GM18508 (cell line): ENCODE results near the gene MCM7.
"Not testable (repeated sequence)": the region's sequence is repeated elsewhere in the genome, so short reads cannot be mapped to it uniquely, and the experiment has no call there.

Source experiments
- ATAC-seq: cut with Tn5 transposase; IDR thresholded peaks from one replicate; pipeline ENCODE4 v1.9.1; 2021; ENCODE audit warnings: moderate number of reproducible peaks; ENCODE audit not compliant: insufficient read depth, unreplicated experiment

The MCM7 gene

GRCh38 chr7:100101016-100101862 lies at the start of gene MCM7, which contains the start of gene AP4M1:
Gene MCM7 (minus strand): TSS chr7:100101397. CDS start chr7:100101294, 103 bp downstream.
Gene AP4M1 (plus strand): TSS chr7:100101643. CDS start chr7:100101715, 72 bp downstream.
- peak; percentile 41 for ATAC-seq

- peak; percentile 97 for ATAC-seq
These were observed 47.5 kb upstream of the MCM7 start, which contains the start of gene LAMTOR4 for GRCh38 chr7:100148559-100149328. Gene LAMTOR4 (plus strand): TSS chr7:100148918. CDS start chr7:100148973, 55 bp downstream.

- no peak for ATAC-seq
These were observed 47.0 kb upstream of the MCM7 start for GRCh38 chr7:100148225-100148558.

- no peak for ATAC-seq
These were observed 46.1 kb upstream of the MCM7 start for GRCh38 chr7:100147278-100147677.

- ATAC-seq, result not testable (repeated sequence)
These were observed 45.2 kb upstream of the MCM7 start for GRCh38 chr7:100146350-100146749.

- no peak for ATAC-seq
These were observed 41.3 kb upstream of the MCM7 start for GRCh38 chr7:100142461-100142860.

- no peak for ATAC-seq
These were observed 40.4 kb upstream of the MCM7 start for GRCh38 chr7:100141555-100141949.

GRCh38 chr7:100137851-100138760 lies 36.9 kb upstream of the MCM7 start:
- no peak for ATAC-seq

GRCh38 chr7:100132697-100133151 lies 31.5 kb upstream of the MCM7 start:
- no peak for ATAC-seq

- no peak for ATAC-seq
These were observed 30.9 kb upstream of the MCM7 start for GRCh38 chr7:100132126-100132525.

- no peak for ATAC-seq
These were observed 29.6 kb upstream of the MCM7 start for GRCh38 chr7:100130608-100131453.

GRCh38 chr7:100130220-100130607 lies 29.0 kb upstream of the MCM7 start:
- not testable (repeated sequence) for ATAC-seq

GRCh38 chr7:100128637-100128963 lies 27.4 kb upstream of the MCM7 start:
- no peak for ATAC-seq

GRCh38 chr7:100127866-100128636 lies 26.9 kb upstream of the MCM7 start:
- no peak for ATAC-seq

GRCh38 chr7:100126931-100127865 lies 26.0 kb upstream of the MCM7 start, which contains the start of gene MBLAC1:
Gene MBLAC1 (plus strand): TSS chr7:100126967. CDS start chr7:100127396, 429 bp downstream.
- no peak for ATAC-seq

GRCh38 chr7:100126239-100126930 lies 25.2 kb upstream of the MCM7 start:
- no peak for ATAC-seq
